NT2/D1 (cell line): ENCODE results near the gene TTC23.

Experiments used
- DNase-seq: peaks from one replicate; pipeline ENCODE4 v3.0.0-alpha.2; 2011; ENCODE audit warnings: low read depth, low spot score
- H3K27me3 ChIP-seq: 2 replicates; pipeline ENCODE4 v1.6.0; 2011; ENCODE audit warnings: mild to moderate bottlenecking; ENCODE audit not compliant: insufficient read length, insufficient read depth
- H3K36me3 ChIP-seq: 2 replicates; pipeline ENCODE4 v1.6.1; 2011; ENCODE audit warnings: mild to moderate bottlenecking, low read length, mixed read lengths; ENCODE audit not compliant: insufficient read depth, insufficient read length
- H3K4me1 ChIP-seq: 2 replicates; pipeline ENCODE4 v1.5.1; 2011; ENCODE audit not compliant: insufficient read depth, insufficient read length
- H3K4me3 ChIP-seq: 2 replicates; pipeline ENCODE4 v1.5.1; 2011; ENCODE audit warnings: low read depth; ENCODE audit not compliant: insufficient read length
- H3K9ac ChIP-seq: 2 replicates; pipeline ENCODE4 v1.6.0; 2011; ENCODE audit warnings: low read depth; ENCODE audit not compliant: insufficient read length
- H3K9me3 ChIP-seq: 2 replicates; pipeline ENCODE4 v1.5.1; 2011; ENCODE audit warnings: mild to moderate bottlenecking, low read length; ENCODE audit not compliant: insufficient read depth
- SUZ12 ChIP-seq: IDR thresholded peaks from 2 replicates; pipeline ENCODE4 v1.6.1; 2011; ENCODE audit not compliant: insufficient read length, insufficient read depth; ENCODE audit errors: extremely low read depth
- YY1 ChIP-seq: IDR thresholded peaks from 2 replicates; pipeline ENCODE4 v1.6.1; 2011; ENCODE audit not compliant: insufficient read length, insufficient read depth
- ZNF274 ChIP-seq: IDR thresholded peaks from 2 replicates; pipeline ENCODE4 v1.6.1; 2011; ENCODE audit warnings: mild to moderate bottlenecking, low read depth, low read length

Gene TTC23

GRCh38 chr15:99265541-99266070 lies 16.2 kb upstream of the TTC23 start:
- no peaks in the 10 kb centered on the region for H3K4me1 ChIP-seq
- no peaks in the 10 kb centered on the region for H3K27me3 ChIP-seq
- no peaks in the 10 kb centered on the region for H3K9me3 ChIP-seq
- DNase-seq = no peak
- TF ChIP-seq ZNF274 (no peak), YY1 (no peak), SUZ12 (no peak)
- no peaks in the 10 kb centered on the region for H3K36me3 ChIP-seq
- no peak overlapping the region for H3K4me3 ChIP-seq
- H3K9ac ChIP-seq = no peak overlapping the region

GRCh38 chr15:99264125-99264524 lies 14.7 kb upstream of the TTC23 start:
- no peaks in the 10 kb centered on the region for H3K9me3 ChIP-seq
- H3K36me3 ChIP-seq = no peaks in the 10 kb centered on the region
- H3K27me3 ChIP-seq = no peaks in the 10 kb centered on the region
- no peaks in the 10 kb centered on the region for H3K4me1 ChIP-seq
- H3K4me3 ChIP-seq = no peak overlapping the region
- H3K9ac ChIP-seq = no peak overlapping the region
- no peak for TF ChIP-seq YY1
- TF ChIP-seq ZNF274 = no peak
- no peak for TF ChIP-seq SUZ12
- no peak for DNase-seq

- no peak overlapping the region for H3K9ac ChIP-seq
- peaks cover 5% of the 10 kb centered on the region for H3K27me3 ChIP-seq
- H3K4me3 ChIP-seq = no peak overlapping the region
- TF ChIP-seq ZNF274 = no peak
- TF ChIP-seq YY1 = no peak
- TF ChIP-seq SUZ12 = no peak
- DNase-seq = no peak
- peaks cover 3% of the 10 kb centered on the region for H3K36me3 ChIP-seq
- H3K4me1 ChIP-seq = no peaks in the 10 kb centered on the region
- H3K9me3 ChIP-seq = no peaks in the 10 kb centered on the region
These were observed 7.8 kb upstream of the TTC23 start for GRCh38 chr15:99257107-99257750.

- H3K9me3 ChIP-seq = no peaks in the 10 kb centered on the region
- H3K4me1 ChIP-seq = no peaks in the 10 kb centered on the region
- peaks cover 3% of the 10 kb centered on the region for H3K36me3 ChIP-seq
- TF ChIP-seq SUZ12 (no peak), YY1 (no peak), ZNF274 (no peak)
- no peak overlapping the region for H3K9ac ChIP-seq
- no peak overlapping the region for H3K4me3 ChIP-seq
- no peak for DNase-seq
- peaks cover 14% of the 10 kb centered on the region for H3K27me3 ChIP-seq
These were observed 4.2 kb upstream of the TTC23 start for GRCh38 chr15:99253381-99254090.

GRCh38 chr15:99252326-99252725 lies 2.9 kb upstream of the TTC23 start:
- no peaks in the 10 kb centered on the region for H3K4me1 ChIP-seq
- H3K36me3 ChIP-seq = peaks cover under 1% of the 10 kb centered on the region
- no peak for DNase-seq
- no peak overlapping the region for H3K4me3 ChIP-seq
- H3K9me3 ChIP-seq = no peaks in the 10 kb centered on the region
- TF ChIP-seq ZNF274 (no peak), SUZ12 (no peak), YY1 (no peak)
- H3K27me3 ChIP-seq = peaks cover 14% of the 10 kb centered on the region
- no peak overlapping the region for H3K9ac ChIP-seq

- H3K4me1 ChIP-seq = no peaks in the 10 kb centered on the region
These were observed 1.8 kb upstream of the TTC23 start, which contains the start of gene LRRC28 for GRCh38 chr15:99250857-99251841. LRRC28 (plus strand) TSS chr15:99251481; CDS start chr15:99255958, 4,477 bp downstream.

More at GRCh38 chr15:99250857-99251841, 1.8 kb upstream of the TTC23 start, which contains the start of gene LRRC28:
- H3K9me3 ChIP-seq = no peaks in the 10 kb centered on the region
- H3K4me3 ChIP-seq = peak within 1 kb of the TSS; percentile 72
- H3K9ac ChIP-seq = peak within 1 kb of the TSS; percentile 91
- H3K36me3 ChIP-seq = no peaks in the 10 kb centered on the region
- peaks cover 14% of the 10 kb centered on the region for H3K27me3 ChIP-seq
- no peak for TF ChIP-seq YY1
- no peak for TF ChIP-seq SUZ12
- TF ChIP-seq ZNF274 = no peak
- DNase-seq = peak; percentile 97
